ENCODE results near the gene TMEM168. TPM values are rescaled to one million over a fixed set of nuclear protein-coding genes. Genes with fewer than 3 reads are reported as not detected.
A peak's percentile ranks its signal among the peaks of the same experiment; 100 is the strongest.
"Not testable (repeated sequence)": the region's sequence is repeated elsewhere in the genome, so short reads cannot be mapped to it uniquely, and the experiment has no call there.

Gene TMEM168
- total RNA-seq (2014; rRNA removed; shearing (Covaris generic)) (17.3 and 21.4 TPM in 2 replicates), polyA plus RNA-seq (2016; fragmentation: Nextera tagmentation; extraction: Ambion mirVana) (14.2 and 16.0 TPM in 2 replicates)

GRCh38 chr7:112789817-112790585 is at the start of gene TMEM168:
TMEM168 (minus strand) TSS chr7:112790393; CDS start chr7:112784825, 5,568 bp downstream.
- H3K9me2 ChIP-seq (ENCODE audit: insufficient read depth), result no peaks in the 10 kb centered on the region
- 1% methylated on average over 57 to 66 of the region's 67 CpGs for WGBS, 2 experiments (ENCODE audit: low coverage in 1 of 2, low lambda C conversion rate in 2 of 2, missing lambda C conversion rate in 2 of 2)
- peak within 1 kb of the TSS; percentile 90 for H3K9ac ChIP-seq
- H3K27me3 ChIP-seq (replicated peaks; ENCODE audit: insufficient read depth), result no peaks in the 10 kb centered on the region
- peak within 1 kb of the TSS; percentile 90 for H3K4me2 ChIP-seq (ENCODE audit: unreplicated experiment)
- no peak for TF ChIP-seq EZH2phosphoT487 (IDR thresholded peaks at IDR 0.05; ENCODE audit: insufficient read depth, low read depth)
- no peak for TF ChIP-seq EZH2 (IDR thresholded peaks at IDR 0.05; ENCODE audit: insufficient read depth, poor library complexity, severe bottlenecking)
- DNase-seq, result peak; percentile 85
- no peaks in the 10 kb centered on the region for H4K20me1 ChIP-seq (ENCODE audit: insufficient read depth)
- peak within 1 kb of the TSS; percentile 88 for H3K4me3 ChIP-seq
- H3K9me3 ChIP-seq (ENCODE audit: low read depth), result no peaks in the 10 kb centered on the region
- in situ Hi-C loops (cut with MboI), result no loop called here
- peaks cover 6% of the 10 kb centered on the region; the same call in 1 of the 2 replicates for H3K4me1 ChIP-seq (ENCODE audit: insufficient read depth)
- H3K79me2 ChIP-seq (ENCODE audit: insufficient read depth), result peaks cover 46% of the 10 kb centered on the region
- H3K27ac ChIP-seq, result peak within 1 kb of the TSS; percentile 75
- H3K36me3 ChIP-seq (ENCODE audit: low read depth), result no peaks in the 10 kb centered on the region
- peak within 1 kb of the TSS; percentile 99 for H2AFZ ChIP-seq
- H3F3A ChIP-seq (ENCODE audit: insufficient read depth), result peaks cover 7% of the 10 kb centered on the region

- DNase-seq; H3K4me1 ChIP-seq (ENCODE audit: insufficient read depth); H3K9ac ChIP-seq; H3K27me3 ChIP-seq (replicated peaks; ENCODE audit: insufficient read depth); H3K9me2 ChIP-seq (ENCODE audit: insufficient read depth); in situ Hi-C loops (cut with MboI); H3K4me2 ChIP-seq (ENCODE audit: unreplicated experiment); H3K27ac ChIP-seq; H3F3A ChIP-seq (ENCODE audit: insufficient read depth); H3K4me3 ChIP-seq; H2AFZ ChIP-seq; H3K9me3 ChIP-seq (ENCODE audit: low read depth); H3K36me3 ChIP-seq (ENCODE audit: low read depth): not testable (repeated sequence)
- H3K79me2 ChIP-seq (ENCODE audit: insufficient read depth), result peaks cover 74% of the 10 kb centered on the region
- 79 to 81% methylated on average over 4 of the region's 4 CpGs for WGBS, 2 experiments (ENCODE audit: low coverage in 1 of 2, low lambda C conversion rate in 2 of 2, missing lambda C conversion rate in 2 of 2)
- H4K20me1 ChIP-seq (ENCODE audit: insufficient read depth), result peaks cover 14% of the 10 kb centered on the region
Observed at GRCh38 chr7:112835928-112836327, 45.7 kb upstream of the TMEM168 start.

GRCh38 chr7:112833082-112833481 is 42.9 kb upstream of the TMEM168 start:
- WGBS, 2 experiments (ENCODE audit: low coverage in 1 of 2, low lambda C conversion rate in 2 of 2, missing lambda C conversion rate in 2 of 2), result 93 to 99% methylated on average over 3 of the region's 3 CpGs
- Histone ChIP-seq H2AFZ (no peak overlapping the region), H3K9me2 (ENCODE audit: insufficient read depth) (0 out of 2 replicates have a peak, but pooled peaks cover 7% of the 10 kb centered on the region), H3K9me3 (ENCODE audit: low read depth) (no peaks in the 10 kb centered on the region), H3K27me3 (replicated peaks; ENCODE audit: insufficient read depth) (no peaks in the 10 kb centered on the region), H3F3A (ENCODE audit: insufficient read depth) (no peaks in the 10 kb centered on the region), H3K4me3 (no peak overlapping the region), H3K27ac (no peak overlapping the region), H3K9ac (no peak overlapping the region), H4K20me1 (ENCODE audit: insufficient read depth) (peaks cover 3% of the 10 kb centered on the region), H3K4me1 (ENCODE audit: insufficient read depth) (no peaks in the 10 kb centered on the region), H3K4me2 (ENCODE audit: unreplicated experiment) (no peak overlapping the region), H3K79me2 (ENCODE audit: insufficient read depth) (peaks cover 49% of the 10 kb centered on the region), H3K36me3 (ENCODE audit: low read depth) (peaks cover 35% of the 10 kb centered on the region)
- in situ Hi-C loops (cut with MboI), result no loop called here
- DNase-seq, result no peak
- no peak for TF ChIP-seq EZH2phosphoT487 (IDR thresholded peaks at IDR 0.05; ENCODE audit: insufficient read depth, low read depth)
- no peak for TF ChIP-seq EZH2 (IDR thresholded peaks at IDR 0.05; ENCODE audit: insufficient read depth, poor library complexity, severe bottlenecking)

- Histone ChIP-seq H2AFZ (no peak overlapping the region), H3K9me3 (ENCODE audit: low read depth) (no peaks in the 10 kb centered on the region), H3K27me3 (replicated peaks; ENCODE audit: insufficient read depth) (no peaks in the 10 kb centered on the region), H3K4me3 (no peak overlapping the region), H3K4me2 (ENCODE audit: unreplicated experiment) (no peak overlapping the region), H3K27ac (no peak overlapping the region), H4K20me1 (ENCODE audit: insufficient read depth) (no peaks in the 10 kb centered on the region), H3K4me1 (ENCODE audit: insufficient read depth) (no peaks in the 10 kb centered on the region), H3K79me2 (ENCODE audit: insufficient read depth) (peaks cover 27% of the 10 kb centered on the region; the same call in 1 of the 2 replicates), H3F3A (ENCODE audit: insufficient read depth) (no peaks in the 10 kb centered on the region), H3K9me2 (ENCODE audit: insufficient read depth) (no peaks in the 10 kb centered on the region), H3K36me3 (ENCODE audit: low read depth) (peaks cover 46% of the 10 kb centered on the region), H3K9ac (no peak overlapping the region)
- in situ Hi-C loops (cut with MboI), result no loop called here
- DNase-seq, result no peak
- TF ChIP-seq EZH2phosphoT487 (IDR thresholded peaks at IDR 0.05; ENCODE audit: insufficient read depth, low read depth) (no peak), EZH2 (IDR thresholded peaks at IDR 0.05; ENCODE audit: insufficient read depth, poor library complexity, severe bottlenecking) (no peak)
Observed at GRCh38 chr7:112830769-112831168, 40.6 kb upstream of the TMEM168 start.

Data from GM23248 (cell line).